GM19395 (cell line): Measurements from ENCODE around the gene VSIG2.

ENCODE experiments used
- ATAC-seq: cut with Tn5 transposase; IDR thresholded peaks from one replicate; pipeline ENCODE4 v1.9.1; 2021; ENCODE audit warnings: mild to moderate bottlenecking, moderate library complexity; ENCODE audit not compliant: unreplicated experiment

The VSIG2 gene

GRCh38 chr11:124766156-124766555, 14.1 kb upstream of the VSIG2 start:
- ATAC-seq: no peak

- peak; percentile 29 for ATAC-seq
These were observed 11.3 kb upstream of the VSIG2 start for GRCh38 chr11:124763156-124763947.

DNA sequence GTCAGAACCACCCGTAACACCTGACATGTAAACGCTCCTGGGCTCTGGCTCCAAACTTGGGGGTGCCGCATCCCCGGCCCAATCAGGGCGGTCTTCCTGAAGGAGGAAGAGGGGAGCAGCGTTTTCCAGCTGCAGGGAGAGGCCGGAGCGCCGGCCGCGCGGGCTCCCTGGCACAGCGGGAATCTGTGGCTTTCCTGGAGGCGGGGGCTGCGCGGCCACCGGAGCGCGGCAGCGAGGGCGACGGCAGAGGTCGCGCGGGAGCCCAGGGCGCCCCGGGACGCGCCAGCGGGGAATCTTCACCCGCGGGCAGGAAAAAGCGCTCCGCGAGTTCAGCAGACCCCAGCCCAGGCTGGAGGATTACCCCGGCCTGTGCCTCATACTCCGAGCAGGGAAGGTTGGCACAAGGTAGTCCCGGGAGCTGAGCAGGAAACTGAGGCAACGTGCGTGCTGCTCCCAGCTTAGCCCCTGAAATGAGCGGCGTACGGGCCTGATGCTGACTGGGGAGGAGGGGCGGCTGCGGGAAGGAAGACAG, 10.6 kb upstream of the VSIG2 start:
- peak; percentile 16 for ATAC-seq

- ATAC-seq: peak; percentile 56
These were observed 10.1 kb upstream of the VSIG2 start, which contains the start of gene ESAM for GRCh38 chr11:124762105-124762623. Gene ESAM (minus strand): TSS chr11:124762290. CDS start chr11:124762154, 136 bp downstream.

GRCh38 chr11:124761301-124762104, 9.4 kb upstream of the VSIG2 start:
- no peak for ATAC-seq

GRCh38 chr11:124760806-124761205, 8.8 kb upstream of the VSIG2 start:
- no peak for ATAC-seq

- peak; percentile 33 for ATAC-seq
These were observed 8.2 kb upstream of the VSIG2 start for GRCh38 chr11:124760205-124760652.

- ATAC-seq: peak; percentile 13
These were observed 7.5 kb upstream of the VSIG2 start for GRCh38 chr11:124759266-124760204.

DNA sequence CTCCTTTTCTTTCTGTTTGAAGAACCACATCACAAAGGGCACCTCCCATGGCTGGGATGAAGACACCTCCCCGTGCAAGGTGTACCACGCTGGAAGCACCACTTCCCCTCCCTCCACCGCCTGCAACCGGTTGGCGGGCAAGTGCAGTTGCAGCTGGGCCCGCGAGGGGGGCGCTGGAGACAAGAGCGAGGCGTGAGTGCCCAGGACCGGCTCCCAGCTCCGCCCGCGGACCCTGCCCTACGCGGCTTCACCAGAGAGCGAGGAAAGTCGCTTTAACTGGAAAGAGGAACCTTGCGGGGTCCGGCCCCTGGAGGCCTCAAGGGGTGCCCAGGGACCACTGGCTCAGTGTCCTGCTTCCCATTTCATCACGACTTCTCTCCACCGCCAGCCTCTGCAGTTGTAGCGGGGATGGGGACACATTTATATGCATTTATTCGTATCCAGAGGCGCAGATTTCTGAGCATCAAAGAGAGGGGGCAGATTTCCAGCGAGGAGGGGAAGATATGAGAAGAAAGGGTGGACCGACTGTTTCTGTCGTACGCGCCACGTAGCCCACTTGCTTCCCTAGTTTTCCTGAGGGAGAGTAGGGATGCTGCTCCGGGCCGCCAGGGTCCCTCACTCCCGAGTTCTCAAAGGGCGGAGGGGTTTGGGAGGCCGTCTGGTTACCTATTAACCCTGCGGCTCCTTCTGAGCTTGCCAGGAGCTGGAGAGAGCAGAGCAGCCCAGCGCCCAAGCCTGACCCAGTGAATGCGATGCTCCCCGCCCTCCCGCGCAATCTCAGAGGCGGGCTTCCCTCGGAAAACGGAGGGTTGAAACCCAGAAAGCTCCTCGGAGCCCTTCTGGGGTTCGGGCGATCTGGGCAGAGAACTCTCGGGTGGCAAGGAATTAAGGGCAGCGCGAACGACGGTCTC, 6.6 kb upstream of the VSIG2 start:
- ATAC-seq: peak; percentile 47

DNA sequence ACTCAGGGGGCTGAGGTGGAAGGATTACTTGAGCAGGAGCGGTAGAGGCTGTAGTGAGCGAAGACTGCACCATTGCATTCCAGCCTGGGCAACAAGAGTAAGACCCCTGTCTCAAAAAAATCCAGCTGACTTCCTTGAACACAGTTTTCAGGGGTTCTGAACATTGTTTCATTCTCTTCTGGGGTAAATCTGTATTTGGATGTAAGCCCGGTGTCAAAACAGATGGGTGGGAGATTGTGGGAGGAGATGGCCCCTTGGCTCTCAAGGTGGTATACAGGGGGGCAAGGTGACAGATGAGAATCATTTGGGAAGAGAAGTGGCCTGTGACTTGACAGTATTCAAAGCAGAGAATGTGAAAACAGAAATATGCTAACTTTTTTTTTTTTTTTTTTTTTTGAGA, 5.3 kb upstream of the VSIG2 start:
- no peak for ATAC-seq

GRCh38 chr11:124756753-124757227, 4.7 kb upstream of the VSIG2 start:
- no peak for ATAC-seq

GRCh38 chr11:124756033-124756752, 4.1 kb upstream of the VSIG2 start:
- no peak for ATAC-seq

- ATAC-seq: no peak
These were observed 2.7 kb upstream of the VSIG2 start for GRCh38 chr11:124754710-124755109.

- no peak for ATAC-seq
These were observed 2.3 kb upstream of the VSIG2 start for GRCh38 chr11:124754309-124754708.

GRCh38 chr11:124753624-124754023, 1.6 kb upstream of the VSIG2 start:
- ATAC-seq: no peak

DNA sequence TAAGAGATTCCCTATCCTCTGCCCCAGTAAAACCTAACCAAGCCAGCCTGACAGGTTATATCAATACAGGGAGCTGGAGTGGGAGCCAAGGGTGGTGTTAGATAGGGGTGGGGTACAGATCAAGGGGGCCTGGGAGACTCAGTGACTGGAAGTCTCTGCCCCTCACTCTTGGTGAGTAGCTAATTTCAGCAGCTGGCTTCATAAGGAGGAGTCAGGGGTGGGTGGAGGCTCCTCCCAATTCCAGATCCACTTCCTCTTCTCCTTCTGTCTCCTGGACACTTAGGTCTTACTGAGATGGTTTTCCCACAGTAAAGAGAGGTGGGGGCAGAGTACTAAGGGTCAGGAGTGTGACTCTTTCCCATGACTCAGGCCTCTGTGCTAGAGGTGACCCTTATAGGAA, 1.1 kb upstream of the VSIG2 start:
- ATAC-seq: no peak

DNA sequence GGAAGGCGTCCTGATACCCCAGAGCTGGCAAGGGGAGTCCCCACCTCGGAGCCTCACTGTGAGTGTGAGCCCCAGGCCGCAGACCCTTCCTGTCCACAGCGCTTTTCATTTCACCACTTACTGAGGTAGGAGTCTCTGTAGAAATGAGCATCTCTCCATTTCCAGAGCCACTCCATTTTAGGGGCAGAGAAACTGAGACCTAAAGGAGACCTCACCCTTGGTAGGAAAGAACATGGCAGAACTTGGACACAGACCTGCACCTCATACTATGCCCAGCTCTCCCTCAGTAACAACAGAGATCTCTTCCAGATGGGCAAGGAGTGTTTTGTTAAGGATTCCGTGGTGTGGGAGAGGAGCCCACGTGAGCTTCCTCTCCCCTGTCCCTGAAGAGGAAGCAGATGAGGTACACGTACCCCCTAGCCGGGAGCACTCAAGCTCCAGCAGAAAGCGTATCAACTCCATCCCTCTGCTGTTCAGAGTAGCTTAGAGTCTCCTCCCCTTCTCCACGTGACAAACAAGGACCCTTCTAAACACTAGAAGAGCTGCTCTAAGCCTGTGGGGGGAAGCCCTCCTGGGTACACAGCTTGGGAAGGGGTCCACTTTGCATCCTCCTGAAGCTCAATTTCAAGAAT, 532 bp upstream of the VSIG2 start:
- ATAC-seq: no peak

DNA sequence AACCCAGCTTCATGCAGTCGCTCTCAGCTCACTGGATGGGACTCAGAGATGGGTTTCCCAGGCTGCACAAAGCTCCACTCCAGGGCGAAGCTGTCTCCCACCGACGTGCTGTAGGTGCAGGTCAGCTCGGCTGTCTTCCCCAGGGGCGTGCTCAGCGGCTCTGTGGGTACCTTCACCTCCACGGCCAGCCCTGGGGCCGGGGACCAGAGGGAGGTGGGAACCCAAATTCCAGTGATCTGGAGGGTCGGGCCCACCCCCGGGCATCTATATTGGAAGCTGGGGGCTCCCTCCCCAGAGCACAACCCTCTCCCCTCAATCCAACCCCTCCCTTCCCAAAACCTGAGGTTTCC, 689 bp downstream of the VSIG2 start:
- no peak for ATAC-seq
